A673 (cell line): ENCODE data around the gene MT1B. TPM values are rescaled to one million over a fixed set of nuclear protein-coding genes. Genes with fewer than 3 reads are reported as not detected.
"Not testable (repeated sequence)": the region's sequence is repeated elsewhere in the genome, so short reads cannot be mapped to it uniquely, and the experiment has no call there.

Experiments
- BruUV-seq: library from RNA; stranded (reverse); fragments of 400-500 nt; replicated peaks from 2 replicates; lab custom pipeline; 2021; lab: Mats Ljungman, UMichigan
- CTCF ChIA-PET: fragments of 300-600 bp; sonication (Branson Sonifier 250); formaldehyde crosslinking; loops from one replicate; lab custom pipeline; 2022; ENCODE audit warnings: antibody characterized with exemption; lab: Charles Lee
- POLR2A ChIA-PET: fragments of 300-600 bp; sonication (Branson Sonifier 250); formaldehyde crosslinking; loops from one replicate; lab custom pipeline; 2022; ENCODE audit warnings: antibody characterized with exemption; ENCODE audit not compliant: low non-redundant PET; lab: Charles Lee
- DNase-seq: peaks from one replicate; pipeline ENCODE4 v3.0.0-alpha.2; 2015; ENCODE audit warnings: low spot score
- H3K27ac ChIP-seq: fragments of 200-600 bp; sonication (generic); 2 replicates; pipeline ENCODE4 v1.5.1; 2016; ENCODE audit warnings: mixed run types, low read depth, mild to moderate bottlenecking, mixed read lengths, antibody characterized with exemption, low read length; ENCODE audit not compliant: poor library complexity, severe bottlenecking
- H3K27me3 ChIP-seq: fragments of 200-600 bp; sonication (generic); replicated peaks from 2 replicates; pipeline ENCODE4 v1.6.1; 2017; ENCODE audit warnings: mixed run types, low read depth, mild to moderate bottlenecking, mixed read lengths, antibody characterized with exemption, low read length; ENCODE audit not compliant: insufficient read depth, poor library complexity
- H3K36me3 ChIP-seq: fragments of 200-600 bp; sonication (generic); 2 replicates; pipeline ENCODE4 v1.6.1; 2016; ENCODE audit warnings: mixed run types, mild to moderate bottlenecking, mixed read lengths, antibody characterized with exemption, low read length; ENCODE audit not compliant: insufficient read depth, poor library complexity, severe bottlenecking
- H3K4me1 ChIP-seq: fragments of 200-600 bp; sonication (generic); 2 replicates; pipeline ENCODE4 v1.6.1; 2017; ENCODE audit warnings: mixed run types, mild to moderate bottlenecking, mixed read lengths, antibody characterized with exemption, low read length; ENCODE audit not compliant: insufficient read depth, poor library complexity, severe bottlenecking
- H3K4me3 ChIP-seq: fragments of 200-600 bp; sonication (generic); 2 replicates; pipeline ENCODE4 v1.5.1; 2016; ENCODE audit warnings: low read depth, mixed run types, mild to moderate bottlenecking, mixed read lengths, low read length; ENCODE audit not compliant: poor library complexity, severe bottlenecking
- H3K9me3 ChIP-seq: fragments of 200-600 bp; sonication (generic); 2 replicates; pipeline ENCODE4 v1.6.1; 2016; ENCODE audit warnings: mixed run types, low read depth, mild to moderate bottlenecking, mixed read lengths, antibody characterized with exemption, low read length; ENCODE audit not compliant: poor library complexity, severe bottlenecking
- EZH2 ChIP-seq: fragments of 200-600 bp; sonication (generic); IDR thresholded peaks from 2 replicates; pipeline ENCODE4 v1.6.1; 2017; ENCODE audit warnings: borderline replicate concordance, low read depth, mild to moderate bottlenecking, mixed read lengths, antibody characterized with exemption, low read length; ENCODE audit not compliant: poor library complexity, severe bottlenecking
- intact Hi-C: fragments of 100-400 bp; cut with micrococcal nuclease; formaldehyde crosslinking; loops from one replicate; pipeline ENCODE4 v1.10.0; 2022; ENCODE audit not compliant: unreplicated experiment
- total RNA-seq: library from RNA; stranded (reverse); gene quantifications from 2 replicates; pipeline ENCODE4 v1.2.3, GENCODE V29; 2021
- TF ChIP-seq, protein P1 (sequence below): fragments of 300-800, 200-600 bp; sonication (generic); conservative IDR thresholded peaks from 2 replicates; pipeline ENCODE4 v1.5.1; 2017; ENCODE audit warnings: low read depth, mild to moderate bottlenecking, antibody characterized with exemption, low read length, moderate library complexity, mixed read lengths

MT1B gene
- total RNA-seq, 1 experiment from 2014 or later: not detected

DNA sequence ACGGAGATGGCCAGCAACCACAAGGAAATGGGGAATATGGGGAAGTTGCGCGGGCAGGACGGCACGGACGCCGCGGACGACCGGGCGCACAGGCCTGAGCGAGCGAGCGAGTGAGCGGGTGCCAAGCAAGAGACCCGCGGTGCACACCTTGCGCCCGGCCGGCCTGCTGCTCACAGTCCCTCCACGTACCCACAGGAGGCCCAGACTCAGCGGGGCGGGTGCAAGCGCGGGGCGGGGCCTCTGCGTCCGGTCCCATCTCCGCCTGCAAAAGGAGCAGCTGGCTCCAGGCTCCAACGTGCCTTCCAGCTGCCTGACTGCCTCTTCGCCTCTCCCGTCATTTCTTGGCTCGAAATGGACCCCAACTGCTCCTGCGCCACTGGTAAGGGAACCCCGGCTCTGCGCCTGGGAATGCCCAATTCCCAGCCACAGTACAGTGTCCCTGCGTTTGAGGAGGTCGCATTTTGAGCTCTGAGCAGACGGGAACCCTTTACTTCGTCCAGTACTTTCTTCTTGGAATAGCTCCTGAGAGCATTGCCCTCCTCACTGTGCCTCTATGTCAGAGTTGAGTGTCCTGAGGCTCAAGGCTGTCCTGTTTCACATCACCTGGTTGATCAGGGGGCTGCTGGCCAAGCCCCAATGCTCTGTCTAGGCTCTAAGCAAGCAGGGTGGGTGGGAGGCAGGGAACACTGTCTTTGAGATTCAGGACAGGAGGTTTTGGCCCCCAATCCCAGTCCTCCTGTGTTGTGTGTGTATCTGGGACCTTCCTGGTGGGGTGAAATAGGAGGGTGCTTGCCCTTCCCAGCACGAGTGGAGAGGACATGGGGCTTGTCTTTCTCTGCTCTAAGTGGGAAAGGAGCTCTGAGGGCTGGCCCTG lies 34.2 kb upstream of the MT1B start:
- ChIA-PET CTCF (no interaction called here), POLR2A (no interaction called here)
- no TSS peak for BruUV-seq
- Histone ChIP-seq H3K36me3 (no peaks in the 10 kb centered on the region), H3K9me3 (no peaks in the 10 kb centered on the region), H3K4me1 (no peaks in the 10 kb centered on the region), H3K4me3 (no peak overlapping the region), H3K27me3 (no peaks in the 10 kb centered on the region), H3K27ac (no peak overlapping the region)
- intact Hi-C loops: no loop called here
- DNase-seq: no peak
- TF ChIP-seq, protein P1, sequence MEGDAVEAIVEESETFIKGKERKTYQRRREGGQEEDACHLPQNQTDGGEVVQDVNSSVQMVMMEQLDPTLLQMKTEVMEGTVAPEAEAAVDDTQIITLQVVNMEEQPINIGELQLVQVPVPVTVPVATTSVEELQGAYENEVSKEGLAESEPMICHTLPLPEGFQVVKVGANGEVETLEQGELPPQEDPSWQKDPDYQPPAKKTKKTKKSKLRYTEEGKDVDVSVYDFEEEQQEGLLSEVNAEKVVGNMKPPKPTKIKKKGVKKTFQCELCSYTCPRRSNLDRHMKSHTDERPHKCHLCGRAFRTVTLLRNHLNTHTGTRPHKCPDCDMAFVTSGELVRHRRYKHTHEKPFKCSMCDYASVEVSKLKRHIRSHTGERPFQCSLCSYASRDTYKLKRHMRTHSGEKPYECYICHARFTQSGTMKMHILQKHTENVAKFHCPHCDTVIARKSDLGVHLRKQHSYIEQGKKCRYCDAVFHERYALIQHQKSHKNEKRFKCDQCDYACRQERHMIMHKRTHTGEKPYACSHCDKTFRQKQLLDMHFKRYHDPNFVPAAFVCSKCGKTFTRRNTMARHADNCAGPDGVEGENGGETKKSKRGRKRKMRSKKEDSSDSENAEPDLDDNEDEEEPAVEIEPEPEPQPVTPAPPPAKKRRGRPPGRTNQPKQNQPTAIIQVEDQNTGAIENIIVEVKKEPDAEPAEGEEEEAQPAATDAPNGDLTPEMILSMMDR: no peak
- no peak for TF ChIP-seq EZH2

GRCh38 chr16:56618138-56618537 lies 33.5 kb upstream of the MT1B start:
- H3K9me3 ChIP-seq: no peaks in the 10 kb centered on the region
- no peaks in the 10 kb centered on the region for H3K36me3 ChIP-seq
- no peaks in the 10 kb centered on the region for H3K27me3 ChIP-seq
- ChIA-PET POLR2A (no interaction called here), CTCF (no interaction called here)
- intact Hi-C loops: no loop called here
- H3K4me1 ChIP-seq: no peaks in the 10 kb centered on the region
- BruUV-seq: no TSS peak
- no peak overlapping the region for H3K4me3 ChIP-seq
- DNase-seq: no peak
- TF ChIP-seq, protein P1: no peak
- TF ChIP-seq EZH2: no peak
- H3K27ac ChIP-seq: no peak overlapping the region

GRCh38 chr16:56620339-56620897 lies 31.3 kb upstream of the MT1B start:
- no peak overlapping the region for H3K27ac ChIP-seq
- no peaks in the 10 kb centered on the region for H3K4me1 ChIP-seq
- no peaks in the 10 kb centered on the region for H3K9me3 ChIP-seq
- intact Hi-C loops: no loop called here
- DNase-seq: no peak
- no peaks in the 10 kb centered on the region for H3K27me3 ChIP-seq
- POLR2A ChIA-PET: no interaction called here
- no TSS peak for BruUV-seq
- CTCF ChIA-PET: no interaction called here
- H3K4me3 ChIP-seq: no peak overlapping the region
- no peaks in the 10 kb centered on the region for H3K36me3 ChIP-seq
- TF ChIP-seq, protein P1: no peak
- TF ChIP-seq EZH2: no peak

DNA sequence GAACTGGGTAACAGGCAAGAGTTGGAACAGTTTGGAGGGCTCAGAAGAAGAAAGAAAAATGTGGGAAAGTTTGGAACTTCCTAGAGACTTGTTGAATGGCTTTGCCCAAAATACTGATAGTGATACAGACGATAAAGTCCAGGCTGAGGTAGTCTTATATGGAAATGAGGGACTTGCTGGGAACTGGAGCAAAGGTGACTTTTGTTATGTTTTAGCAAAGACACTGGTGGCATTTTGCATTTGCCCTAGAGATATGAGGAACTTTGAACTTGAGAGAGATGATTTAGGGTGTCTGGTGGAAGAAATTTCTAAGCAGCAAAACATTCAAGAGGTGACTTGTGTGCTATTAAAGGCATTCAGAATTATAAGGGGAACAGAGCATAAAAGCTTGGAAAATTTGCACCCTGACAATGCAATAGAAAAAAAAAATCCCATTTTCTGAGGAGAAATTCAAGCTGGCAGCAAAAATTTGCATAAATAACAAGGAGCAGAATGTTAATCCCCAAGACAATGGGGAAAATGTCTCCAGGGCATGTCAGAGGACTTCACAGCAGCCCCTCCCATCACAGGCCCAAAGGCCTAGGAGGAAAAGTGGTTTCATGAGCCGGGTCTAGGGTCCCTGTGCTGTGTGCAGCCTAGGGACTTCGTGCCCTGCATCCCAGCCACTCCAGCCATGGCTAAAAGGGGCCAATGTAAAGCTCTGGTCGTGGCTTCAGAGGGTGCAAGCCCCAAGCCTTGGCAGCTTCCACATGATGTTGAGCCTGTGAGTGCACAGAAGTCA lies 29.8 kb upstream of the MT1B start:
- H3K36me3 ChIP-seq, H3K4me3 ChIP-seq, POLR2A ChIA-PET, intact Hi-C loops, H3K27me3 ChIP-seq, H3K27ac ChIP-seq, BruUV-seq, H3K9me3 ChIP-seq, CTCF ChIA-PET, DNase-seq, H3K4me1 ChIP-seq: not testable (repeated sequence)

DNA sequence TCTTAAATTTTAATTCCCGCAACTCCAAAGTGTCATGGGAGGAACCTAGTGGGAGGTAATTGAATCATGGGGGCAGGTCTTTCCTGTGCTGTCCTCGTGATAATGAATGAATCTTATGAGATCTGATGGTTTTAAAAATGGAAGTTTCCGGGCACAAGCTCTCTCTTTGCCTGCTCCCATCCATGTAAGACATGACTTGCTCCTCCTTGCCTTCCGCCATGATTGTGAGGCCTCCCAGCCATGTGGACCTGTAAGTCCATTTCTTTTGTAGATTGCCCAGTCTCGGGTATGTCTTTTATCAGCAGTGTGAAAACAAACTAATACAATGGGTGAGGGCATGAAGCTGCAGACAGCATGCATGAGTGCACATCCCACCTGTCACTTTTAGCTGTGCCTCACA lies 28.5 kb upstream of the MT1B start:
- H3K9me3 ChIP-seq, intact Hi-C loops, DNase-seq, CTCF ChIA-PET, H3K27me3 ChIP-seq, BruUV-seq, POLR2A ChIA-PET, H3K4me3 ChIP-seq, H3K27ac ChIP-seq, H3K36me3 ChIP-seq, H3K4me1 ChIP-seq: not testable (repeated sequence)
